PFSK-1 (cell line): Measurements from ENCODE around the gene CEP170.

ENCODE experiments used
- POLR2AphosphoS5 ChIP-seq: IDR thresholded peaks from 2 replicates; pipeline ENCODE4 v1.6.1; 2012; ENCODE audit warnings: low read depth, mild to moderate bottlenecking, control low read depth, low read length, moderate library complexity
- SIN3A ChIP-seq: IDR thresholded peaks from 2 replicates; pipeline ENCODE4 v1.6.1; 2012; ENCODE audit warnings: mild to moderate bottlenecking, low read length, moderate library complexity, borderline replicate concordance; ENCODE audit not compliant: insufficient read depth

DNA sequence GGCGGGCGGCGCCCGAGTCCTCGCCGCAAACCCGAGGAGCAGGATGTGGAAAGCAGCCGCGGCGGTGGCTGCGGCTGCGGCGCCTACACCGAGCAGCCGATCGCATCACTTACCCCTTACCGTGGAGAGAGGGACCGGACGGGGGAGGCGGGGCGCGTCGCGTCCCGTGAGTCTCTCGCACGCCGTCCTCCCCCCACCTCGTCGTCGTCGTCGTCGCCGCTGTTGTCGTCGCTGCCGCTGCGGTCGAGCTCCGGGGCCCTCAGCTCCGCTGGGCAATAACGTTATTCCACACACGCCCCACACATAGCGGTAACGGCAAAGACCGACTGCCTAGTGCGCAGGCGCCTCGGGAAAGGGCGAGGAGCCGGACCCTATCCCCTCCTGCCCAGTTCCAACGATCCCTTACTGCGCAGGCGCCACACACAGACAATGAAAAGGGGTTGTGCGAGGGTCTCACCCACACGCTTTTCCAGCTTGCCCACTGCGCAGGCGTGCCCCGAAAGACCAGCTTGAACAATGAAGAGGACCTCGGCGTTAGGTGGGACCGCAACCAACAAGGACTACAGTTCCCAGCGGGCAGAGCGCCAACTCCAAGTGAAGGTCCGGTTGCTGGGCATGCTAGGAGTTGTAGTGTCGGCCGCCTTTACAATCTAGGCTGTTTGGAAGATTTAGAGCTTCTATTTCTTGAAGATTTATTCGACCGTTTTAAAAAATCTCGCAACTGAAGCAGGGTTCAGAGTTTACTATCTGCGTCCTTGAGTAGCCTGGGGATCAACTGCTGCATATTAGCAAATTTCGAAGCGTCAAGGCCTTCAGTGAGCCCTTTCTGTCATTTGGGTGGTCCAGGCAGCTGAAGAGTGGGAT is at the start of gene CEP170:
- TF ChIP-seq POLR2AphosphoS5 (peak; percentile 53), SIN3A (peak; percentile 47; the same call in 1 of the 2 replicates)
